Right lobe of liver (tissue), 6 donors: ENCODE results near the gene GATA1. TPM values are rescaled to one million over a fixed set of nuclear protein-coding genes. Genes with fewer than 3 reads are reported as not detected.

Experiments used
- ATAC-seq, 4 donors: fragments of 200-7000 bp; cut with Tn5 transposase; one replicate each; pipeline ENCODE4 v1.9.1; 2020; ENCODE audit warnings: mild to moderate bottlenecking in 4 of 4, moderate library complexity in 4 of 4
- DNase-seq, 3 donors: peaks; one replicate each; pipeline ENCODE4 v3.0.0-alpha.2; 2020
- H3K27ac ChIP-seq, 3 donors: fragments of 200-600 bp; one replicate each; pipeline ENCODE4 v1.8.0; 2022
- H3K27me3 ChIP-seq, 2 donors: fragments of 200-600 bp; one replicate each; pipeline ENCODE4 v1.8.0; 2022
- H3K36me3 ChIP-seq, 4 donors: fragments of 200-600 bp; sonication (generic) in 1 of 4; one replicate each; pipeline versions ENCODE4 v1.5.1 to v1.8.0; 2017 to 2022; ENCODE audit warnings: control low read depth in 1 of 4
- H3K4me1 ChIP-seq, 4 donors: fragments of 200-600 bp; sonication (generic) in 1 of 4; one replicate each; pipeline versions ENCODE4 v1.5.1 to v1.8.0; 2017 to 2022; ENCODE audit warnings: control low read depth in 1 of 4
- H3K4me3 ChIP-seq, 3 donors: fragments of 200-600 bp; one replicate each; pipeline ENCODE4 v1.8.0; 2022
- H3K9me3 ChIP-seq, 4 donors: fragments of 200-600 bp; sonication (generic) in 1 of 4; one replicate each; pipeline versions ENCODE4 v1.5.1 to v1.8.0; 2017 to 2022; ENCODE audit warnings: control low read depth in 1 of 4
- POLR2A ChIP-seq: fragments of 450-650 bp; IDR thresholded peaks from one replicate; pipeline ENCODE4 v1.6.1; 2017; ENCODE audit warnings: antibody characterized with exemption, mild to moderate bottlenecking
- WGBS: methylation state at CpG from one replicate; pipeline ENCODE4 v1.1.6; 2018; ENCODE audit warnings: low coverage, low lambda C conversion rate; ENCODE audit not compliant: insufficient coverage; ENCODE audit errors: missing lambda C conversion rate; 5-methylcytosine and 5-hydroxymethylcytosine counted together
- intact Hi-C, 2 donors: fragments of 100-400 bp; cut with DNase I; formaldehyde crosslinking; loops; one replicate each; pipeline versions ENCODE4 v1.11.2 to v1.14.1; 2022
- total RNA-seq, 6 experiments: library from RNA; depleted of rRNA in 2 of 6; stranded (reverse); fragments of >200 nt in 2 of 6; fragmentation: NEBNext Ultra II Directional in 3 of 6; extraction: Animal tissue kit (Norgen Biotek cat#: 25700) in 3 of 6; gene quantifications; one replicate each; pipeline versions ENCODE4 v1.1.0 to v1.2.4, GENCODE V29; 2016 to 2023
- TF ChIP-seq, protein P1 (sequence below), 4 donors: fragments of 200-600 bp in 3 of 4; fragments of 450-650 bp in 1 of 4; IDR thresholded peaks; one replicate each; pipeline versions ENCODE4 v1.5.1 to v1.8.0; 2016 to 2022; ENCODE audit warnings: antibody characterized with exemption in 4 of 4, mild to moderate bottlenecking in 2 of 4
- donor health status: DM: no; HTN: yes; CAD: no.
- donor health status: DM: no; HTN: no; CAD: no.
- donor health status: DM: no; HTN: no; CAD: no.
- donor health status: DM: no; HTN: yes; CAD: no.
- donor health status: DM: no; HTN: yes; CAD: no.

GATA1 gene
- total RNA-seq, 6 experiments from 2014 or later: 0.37 to 1.2 TPM; not detected in 4

DNA sequence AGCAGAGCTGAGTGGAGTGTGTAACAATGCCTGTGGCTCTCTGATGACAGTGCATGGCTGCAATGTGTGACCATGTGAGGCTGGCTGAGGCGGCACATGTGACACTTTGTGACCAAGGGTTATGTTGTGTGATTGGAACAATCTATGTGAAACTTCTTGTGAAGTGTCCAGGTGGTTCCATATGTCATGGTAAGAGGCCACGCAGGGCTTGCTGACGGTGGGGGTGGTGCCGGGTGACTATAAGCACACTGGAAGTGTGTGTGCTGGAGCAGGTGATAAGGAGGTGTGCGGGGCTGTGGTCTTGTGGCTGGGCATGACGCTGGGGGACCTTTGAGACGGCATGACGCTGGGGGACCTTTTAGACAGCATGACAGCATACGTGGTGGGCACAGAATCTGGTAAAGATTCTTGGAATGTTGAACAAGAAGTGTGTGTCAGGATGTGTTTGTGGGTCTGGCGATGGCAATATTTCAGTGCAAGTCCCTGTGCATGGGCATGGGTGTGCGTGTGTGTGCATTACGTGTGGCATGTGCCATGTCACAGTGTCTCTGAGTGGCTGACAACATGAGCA lies 8.0 kb downstream of the GATA1 start:
- intact Hi-C loops: no loop called here
- H3K36me3 ChIP-seq: no peaks in the 10 kb centered on the region
- TF ChIP-seq, protein P1, sequence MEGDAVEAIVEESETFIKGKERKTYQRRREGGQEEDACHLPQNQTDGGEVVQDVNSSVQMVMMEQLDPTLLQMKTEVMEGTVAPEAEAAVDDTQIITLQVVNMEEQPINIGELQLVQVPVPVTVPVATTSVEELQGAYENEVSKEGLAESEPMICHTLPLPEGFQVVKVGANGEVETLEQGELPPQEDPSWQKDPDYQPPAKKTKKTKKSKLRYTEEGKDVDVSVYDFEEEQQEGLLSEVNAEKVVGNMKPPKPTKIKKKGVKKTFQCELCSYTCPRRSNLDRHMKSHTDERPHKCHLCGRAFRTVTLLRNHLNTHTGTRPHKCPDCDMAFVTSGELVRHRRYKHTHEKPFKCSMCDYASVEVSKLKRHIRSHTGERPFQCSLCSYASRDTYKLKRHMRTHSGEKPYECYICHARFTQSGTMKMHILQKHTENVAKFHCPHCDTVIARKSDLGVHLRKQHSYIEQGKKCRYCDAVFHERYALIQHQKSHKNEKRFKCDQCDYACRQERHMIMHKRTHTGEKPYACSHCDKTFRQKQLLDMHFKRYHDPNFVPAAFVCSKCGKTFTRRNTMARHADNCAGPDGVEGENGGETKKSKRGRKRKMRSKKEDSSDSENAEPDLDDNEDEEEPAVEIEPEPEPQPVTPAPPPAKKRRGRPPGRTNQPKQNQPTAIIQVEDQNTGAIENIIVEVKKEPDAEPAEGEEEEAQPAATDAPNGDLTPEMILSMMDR (IDR thresholded peaks at IDR 0.05): no peak
- no peak for TF ChIP-seq POLR2A
- WGBS: 64% methylated on average over 5 of the region's 12 CpGs
- ATAC-seq: no peak
- no peaks in the 10 kb centered on the region for H3K4me1 ChIP-seq
- H3K27ac ChIP-seq: no peak overlapping the region
- H3K9me3 ChIP-seq: no peaks in the 10 kb centered on the region
- DNase-seq: no peak
- no peak overlapping the region for H3K4me3 ChIP-seq
- no peaks in the 10 kb centered on the region for H3K27me3 ChIP-seq

DNA sequence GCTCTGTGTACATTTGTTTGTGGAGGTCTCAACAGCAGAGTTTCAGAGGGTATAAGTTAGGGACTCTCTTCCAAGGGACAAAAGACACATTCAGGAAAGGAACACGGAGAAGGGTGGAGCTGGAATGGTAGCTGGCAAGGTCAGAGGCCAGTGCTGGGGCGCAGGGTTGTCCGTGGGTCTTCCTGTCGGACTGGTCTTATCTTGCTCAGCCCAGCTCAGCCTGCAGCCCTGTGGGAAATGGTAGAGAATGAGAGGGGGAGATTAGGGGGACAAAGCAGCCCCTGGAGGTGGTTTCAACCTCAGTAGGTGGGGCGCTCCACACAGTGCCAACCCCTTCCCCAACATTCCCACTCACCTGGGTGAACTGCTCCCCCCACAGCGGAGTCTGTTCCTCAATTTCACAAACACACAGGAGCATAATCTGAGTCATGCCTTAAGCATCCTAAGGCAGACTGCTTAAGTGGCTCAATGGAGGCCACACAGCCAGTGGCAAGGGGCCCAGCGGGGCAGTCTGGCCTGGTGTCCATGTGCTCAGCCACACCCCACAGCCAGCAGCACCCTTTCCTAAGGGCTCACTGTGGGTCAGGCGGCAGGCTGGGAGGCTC lies 8.6 kb downstream of the GATA1 start:
- ATAC-seq: no peak
- Histone ChIP-seq H3K9me3 (no peaks in the 10 kb centered on the region), H3K27me3 (no peaks in the 10 kb centered on the region), H3K27ac (no peak overlapping the region), H3K36me3 (no peaks in the 10 kb centered on the region), H3K4me3 (no peak overlapping the region), H3K4me1 (no peaks in the 10 kb centered on the region)
- WGBS: 66% methylated on average over 4 of the region's 8 CpGs
- TF ChIP-seq, protein P1 (IDR thresholded peaks at IDR 0.05): no peak
- TF ChIP-seq POLR2A: no peak
- intact Hi-C loops: no loop called here
- no peak for DNase-seq

DNA sequence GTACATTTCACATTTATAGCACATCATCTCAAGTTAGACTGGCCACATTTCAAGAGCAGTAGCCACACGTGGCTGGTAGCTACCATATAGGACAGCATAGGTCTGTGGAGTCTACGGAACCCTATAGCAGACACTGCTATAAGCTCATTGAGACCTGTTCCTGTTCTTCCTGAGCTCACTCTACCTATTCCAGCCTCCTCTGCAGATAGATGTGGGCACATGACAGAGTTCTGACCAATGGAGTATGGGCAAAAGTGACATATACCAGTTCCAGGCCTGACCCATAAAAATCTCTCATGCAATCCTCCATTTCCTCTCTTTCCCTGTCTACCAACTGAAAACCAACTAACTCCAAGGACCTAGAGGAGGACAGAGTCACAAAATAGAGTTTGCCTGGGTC lies 11.9 kb downstream of the GATA1 start:
- Histone ChIP-seq H3K9me3 (no peaks in the 10 kb centered on the region), H3K4me1 (no peaks in the 10 kb centered on the region), H3K36me3 (no peaks in the 10 kb centered on the region), H3K27me3 (no peaks in the 10 kb centered on the region), H3K27ac (no peak overlapping the region), H3K4me3 (no peak overlapping the region)
- no peak for TF ChIP-seq POLR2A
- TF ChIP-seq, protein P1 (IDR thresholded peaks at IDR 0.05): no peak
- ATAC-seq: no peak
- intact Hi-C loops: no loop called here
- 70% methylated on average over 2 of the region's 2 CpGs for WGBS
- DNase-seq: no peak

DNA sequence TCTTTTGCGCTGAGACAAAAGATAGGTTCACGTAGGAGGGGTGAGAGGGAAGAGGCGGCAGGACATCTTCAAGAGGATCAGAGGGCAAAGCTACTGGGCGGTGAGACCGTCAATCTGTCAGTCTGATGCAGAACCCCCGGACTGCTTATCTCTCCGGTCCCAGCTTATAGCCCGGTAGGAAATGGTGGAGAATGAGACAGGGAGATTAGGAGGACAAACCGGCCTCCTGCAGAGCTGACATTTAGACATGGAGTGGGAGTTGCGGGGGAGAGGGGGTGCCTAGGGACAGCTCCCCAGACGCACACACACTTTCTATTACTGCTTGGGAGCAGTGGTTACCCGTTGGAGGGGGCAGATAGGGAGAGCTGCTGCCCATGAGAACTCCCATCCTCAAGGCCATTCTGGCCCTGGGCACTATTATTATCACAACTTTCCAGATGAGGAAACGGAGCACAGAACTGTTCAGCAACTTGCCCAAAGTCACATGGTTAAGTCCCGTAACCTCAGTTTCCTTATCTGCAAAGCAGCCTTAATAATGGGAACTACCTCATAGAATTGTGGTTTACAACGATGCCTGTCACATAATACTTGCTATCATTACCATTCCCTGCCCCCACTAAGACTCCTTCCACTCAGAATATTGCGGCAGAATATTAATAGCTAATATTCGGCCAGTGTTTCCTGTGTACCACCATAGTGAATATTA lies 14.3 kb downstream of the GATA1 start:
- DNase-seq: no peak
- 38% methylated on average over 14 of the region's 17 CpGs for WGBS
- H3K27me3 ChIP-seq: no peaks in the 10 kb centered on the region
- H3K27ac ChIP-seq: peak overlapping the region; percentile 79 to 90 (median 79)
- no peaks in the 10 kb centered on the region for H3K9me3 ChIP-seq
- intact Hi-C loops: no loop called here
- ATAC-seq: no peak
- H3K36me3 ChIP-seq: no peaks in the 10 kb centered on the region
- H3K4me1 ChIP-seq: no peaks in the 10 kb centered on the region
- peak; percentile 19 for TF ChIP-seq POLR2A
- TF ChIP-seq, protein P1 (IDR thresholded peaks at IDR 0.05): no peak
- H3K4me3 ChIP-seq: peak overlapping the region; percentile 53 to 67 (median 56)
